GM21423 (cell line): ENCODE measurements around the gene IRF1.

Experiments used
- ATAC-seq: cut with Tn5 transposase; IDR thresholded peaks from one replicate; pipeline ENCODE4 v1.9.1; 2021; ENCODE audit warnings: mild to moderate bottlenecking, moderate library complexity; ENCODE audit not compliant: unreplicated experiment

The IRF1 gene

DNA sequence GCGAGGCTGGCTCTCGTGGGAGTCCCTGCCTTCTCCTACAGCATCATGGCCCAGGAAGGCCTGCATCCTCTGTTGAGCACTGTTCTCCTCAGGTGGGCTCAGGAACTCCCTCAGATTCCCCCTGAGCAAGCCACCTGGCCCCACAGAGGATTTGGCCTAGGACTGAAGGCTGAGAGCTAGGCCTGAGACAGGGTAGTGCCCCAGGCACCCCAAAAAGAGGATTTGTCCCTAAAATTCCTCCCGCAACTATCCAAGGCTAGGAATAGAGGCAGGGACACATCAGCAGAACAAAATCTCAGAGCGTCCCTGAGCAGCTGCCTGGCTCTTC, 11.0 kb upstream of the IRF1 start:
- ATAC-seq: no peak

DNA sequence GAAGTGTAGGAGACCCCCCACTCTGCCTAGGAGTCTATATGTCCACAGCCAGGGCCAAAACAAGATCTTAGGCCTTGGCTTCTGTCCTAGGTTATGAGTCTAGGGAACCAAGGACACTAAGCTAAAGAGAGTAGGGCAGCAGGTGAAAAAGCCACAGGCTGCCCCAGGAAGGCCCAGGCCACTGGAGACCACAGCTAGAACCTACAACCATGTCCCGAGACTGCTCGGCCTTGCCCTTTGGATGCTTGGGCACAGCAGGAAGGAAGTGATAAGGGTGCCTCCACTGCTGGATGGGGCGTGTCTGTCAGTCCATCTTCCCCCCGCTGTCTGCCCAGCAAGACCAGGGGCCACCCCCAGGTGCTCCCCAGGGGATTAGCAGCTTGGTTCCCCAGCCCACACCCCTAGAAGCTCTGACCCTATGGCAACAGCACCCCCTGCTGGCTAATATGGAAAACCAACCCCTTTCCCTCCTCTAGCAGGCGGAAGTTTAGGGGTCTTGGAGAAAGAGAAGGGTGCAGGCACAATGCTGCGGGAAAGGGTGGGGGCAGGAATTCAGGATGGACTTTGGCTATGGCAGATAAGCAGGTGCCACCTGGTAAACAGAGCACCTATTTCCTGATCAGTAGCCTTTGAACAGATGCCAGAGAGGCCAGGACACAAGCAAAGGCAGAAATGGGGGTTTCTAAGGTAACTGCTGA, 10.5 kb upstream of the IRF1 start:
- ATAC-seq: peak; percentile 41

GRCh38 chr5:132500244-132500930, 9.8 kb upstream of the IRF1 start:
- no peak for ATAC-seq

DNA sequence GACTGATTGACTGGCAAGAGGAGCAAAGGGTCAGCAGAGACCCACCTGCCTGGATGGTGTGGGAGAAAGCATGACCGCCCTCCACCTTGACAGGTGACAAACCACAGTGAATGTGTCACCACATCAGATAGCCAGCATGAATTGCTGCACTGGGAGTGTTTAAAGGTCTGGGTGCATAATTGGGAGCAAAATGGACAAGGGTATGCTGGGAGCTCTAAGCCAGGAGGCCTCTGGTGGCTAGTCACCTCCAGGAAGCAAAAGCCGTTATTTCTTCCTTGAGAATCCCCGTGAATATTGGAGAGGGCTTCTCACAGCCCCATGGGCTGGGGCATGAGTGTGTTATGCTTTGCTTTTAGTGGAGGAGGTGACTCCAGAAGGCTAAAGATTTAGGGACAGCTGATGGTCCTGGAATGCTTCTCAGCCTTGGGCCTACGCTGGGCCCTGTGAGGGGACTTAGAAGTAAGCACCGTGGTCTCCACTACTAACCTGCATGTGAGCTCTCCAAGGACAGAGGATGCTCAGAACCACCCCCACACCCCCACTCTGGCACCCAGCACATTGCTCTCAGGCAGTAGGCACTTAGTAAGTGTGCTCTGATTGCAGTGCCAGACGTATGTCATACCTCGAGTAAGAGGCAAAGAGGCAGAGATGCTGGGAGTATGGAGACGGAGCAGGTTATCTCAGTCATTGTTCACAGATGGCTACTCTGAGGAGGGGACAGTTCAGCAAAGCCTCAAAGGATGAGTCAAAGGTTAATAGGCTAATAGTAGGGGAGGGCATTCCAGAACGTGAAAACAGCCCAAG, 9.1 kb upstream of the IRF1 start:
- no peak for ATAC-seq

DNA sequence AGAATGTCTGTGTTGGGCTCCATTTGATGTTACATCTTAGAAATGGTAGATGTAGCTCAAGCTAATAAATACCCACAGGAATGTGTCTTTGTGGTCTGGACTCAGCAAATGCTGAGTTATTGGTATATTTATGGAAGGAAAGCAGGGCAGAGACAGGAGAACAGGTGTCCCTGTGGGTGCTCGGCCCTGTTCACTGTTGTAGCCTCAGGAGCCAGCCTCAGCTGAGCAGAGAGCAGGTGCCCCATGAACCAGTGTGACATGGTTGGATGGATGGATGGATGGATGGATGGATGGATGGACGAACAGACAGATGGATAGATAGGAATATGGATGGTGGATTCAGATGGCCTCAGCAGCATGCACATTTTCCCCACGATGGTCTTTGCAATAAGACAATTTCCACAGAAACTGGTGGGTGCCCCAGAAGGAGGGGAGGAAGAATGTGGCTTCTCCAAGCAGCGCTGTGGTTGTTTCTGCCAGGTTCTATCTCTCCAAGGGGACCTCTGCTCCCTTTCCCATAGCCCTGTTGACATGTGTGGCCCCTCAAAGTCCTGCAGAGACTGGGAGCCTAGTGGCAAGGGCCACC, 8.2 kb upstream of the IRF1 start:
- no peak for ATAC-seq

DNA sequence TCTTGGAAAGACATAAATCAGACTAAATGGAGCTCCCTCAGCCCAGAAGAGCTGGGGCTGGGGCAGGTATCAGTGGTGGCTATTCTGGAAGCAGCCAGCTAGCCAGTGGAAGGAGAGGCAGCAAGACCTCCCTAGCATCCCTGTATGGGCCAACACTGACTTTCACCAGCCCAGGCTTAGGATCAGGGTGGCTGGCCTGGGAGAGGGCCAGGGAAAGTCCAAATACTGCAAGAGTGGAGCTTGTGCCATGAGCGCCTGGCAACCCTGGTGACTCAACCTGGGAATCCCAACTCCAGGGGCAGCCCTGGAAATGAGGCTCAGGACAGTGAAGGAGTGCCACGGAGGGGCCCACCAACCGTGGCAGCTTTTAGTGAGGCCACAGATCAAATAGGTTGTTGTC, 7.6 kb upstream of the IRF1 start:
- ATAC-seq: no peak

GRCh38 chr5:132497488-132497997, 7.0 kb upstream of the IRF1 start:
- ATAC-seq: no peak

- peak; percentile 40 for ATAC-seq
Measured at GRCh38 chr5:132496631-132497487, 6.3 kb upstream of the IRF1 start.

DNA sequence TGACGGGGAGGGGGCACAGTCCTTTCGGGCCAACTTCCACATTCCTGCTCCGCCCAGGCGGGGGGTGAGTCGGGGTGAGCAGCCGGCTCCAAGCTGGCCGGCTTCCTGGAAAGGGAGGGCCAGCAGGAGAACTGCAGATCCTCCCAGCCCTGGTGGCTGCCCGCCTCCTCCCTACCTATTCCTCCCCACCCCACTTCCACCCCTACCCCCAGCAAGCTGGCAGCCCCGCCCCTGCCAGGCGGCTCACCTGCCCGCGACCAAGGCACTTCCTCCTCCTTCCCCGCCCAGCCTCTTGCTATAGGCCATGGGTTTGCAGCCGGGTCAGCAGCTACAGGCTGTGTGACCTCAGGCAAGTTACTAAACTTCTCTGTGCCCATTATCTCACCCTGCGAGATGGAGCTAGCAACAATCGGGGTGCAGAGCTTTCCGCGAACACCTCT, 5.6 kb upstream of the IRF1 start:
- peak; percentile 35 for ATAC-seq

DNA sequence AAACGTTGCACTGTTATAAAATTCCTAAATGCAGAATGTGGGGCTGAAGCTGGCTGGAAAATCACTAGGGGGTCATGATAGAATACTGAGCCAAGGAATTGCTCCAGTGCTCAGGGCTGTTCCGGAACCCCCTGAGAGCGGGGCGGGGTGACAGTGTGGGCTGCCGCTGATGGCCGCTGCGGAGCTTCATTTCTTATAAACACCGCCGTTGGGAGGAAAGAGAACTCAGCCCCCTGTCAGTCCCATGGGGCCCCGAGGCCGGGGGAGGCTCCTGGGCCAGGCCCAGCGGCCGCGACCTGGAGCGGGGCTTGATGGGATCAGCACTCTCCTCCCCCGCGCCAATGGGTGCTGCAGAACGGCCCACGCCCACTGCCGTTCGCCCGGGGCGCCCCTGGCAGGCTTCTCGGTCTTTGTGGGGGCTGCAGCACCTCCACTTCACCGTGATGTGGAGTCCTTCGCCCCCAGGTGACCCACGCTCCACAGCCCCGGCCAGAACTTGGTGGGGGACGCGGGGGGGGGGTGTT, 5.2 kb upstream of the IRF1 start:
- ATAC-seq: peak; percentile 23

DNA sequence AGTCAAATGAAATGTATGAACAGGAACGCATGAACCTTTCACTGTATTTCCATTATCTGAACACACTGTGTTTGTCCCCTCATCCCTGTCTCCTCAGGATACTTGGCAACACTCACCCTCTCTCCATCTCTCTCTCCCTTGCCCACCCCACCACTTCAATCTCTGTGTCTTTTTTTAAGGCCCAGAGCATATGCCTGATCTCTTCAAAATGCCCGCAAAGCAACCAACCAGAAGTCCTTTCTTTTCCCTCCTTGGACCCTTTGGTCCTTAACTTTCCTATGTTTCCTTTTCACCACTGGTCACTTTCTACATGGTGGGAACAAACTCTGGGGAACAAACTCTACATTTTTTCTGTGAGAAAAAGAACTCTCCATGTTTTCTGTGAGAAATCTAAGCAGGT, 3.2 kb upstream of the IRF1 start:
- no peak for ATAC-seq

- ATAC-seq: no peak
Measured at GRCh38 chr5:132493241-132493640, 2.7 kb upstream of the IRF1 start.

DNA sequence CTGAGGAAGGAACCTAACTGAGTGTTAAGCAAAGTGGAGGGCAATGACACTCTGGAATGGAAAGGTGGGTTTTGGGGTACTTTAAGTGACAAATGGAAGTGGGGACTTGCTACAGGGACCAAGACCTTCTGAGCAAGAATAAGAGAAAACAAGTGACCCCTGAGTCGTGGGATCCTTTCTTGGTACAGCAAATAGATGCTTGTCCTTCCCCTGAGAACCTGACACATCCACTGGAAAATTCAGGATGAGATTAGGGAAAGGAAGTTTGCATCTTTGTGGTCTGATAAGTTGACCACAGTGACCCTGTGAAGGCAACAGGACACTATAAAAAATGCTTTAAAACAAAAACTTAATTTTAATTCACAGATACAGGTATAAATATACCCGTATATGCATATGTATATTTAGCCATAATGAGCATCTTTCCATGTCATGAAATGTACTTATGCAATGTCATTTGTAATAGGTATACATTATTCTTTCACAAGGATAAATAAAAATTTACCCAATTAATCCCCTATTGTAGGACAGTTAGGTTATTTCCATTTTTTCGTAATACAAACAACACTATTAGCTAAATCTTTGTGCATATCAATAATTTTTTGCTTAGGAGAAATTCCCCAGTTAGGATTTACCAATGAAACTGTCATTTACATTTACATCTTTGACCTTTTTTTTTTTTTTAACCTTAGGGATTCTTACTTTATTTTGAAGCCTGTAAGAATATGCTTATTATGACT, 2.0 kb upstream of the IRF1 start:
- ATAC-seq: no peak

DNA sequence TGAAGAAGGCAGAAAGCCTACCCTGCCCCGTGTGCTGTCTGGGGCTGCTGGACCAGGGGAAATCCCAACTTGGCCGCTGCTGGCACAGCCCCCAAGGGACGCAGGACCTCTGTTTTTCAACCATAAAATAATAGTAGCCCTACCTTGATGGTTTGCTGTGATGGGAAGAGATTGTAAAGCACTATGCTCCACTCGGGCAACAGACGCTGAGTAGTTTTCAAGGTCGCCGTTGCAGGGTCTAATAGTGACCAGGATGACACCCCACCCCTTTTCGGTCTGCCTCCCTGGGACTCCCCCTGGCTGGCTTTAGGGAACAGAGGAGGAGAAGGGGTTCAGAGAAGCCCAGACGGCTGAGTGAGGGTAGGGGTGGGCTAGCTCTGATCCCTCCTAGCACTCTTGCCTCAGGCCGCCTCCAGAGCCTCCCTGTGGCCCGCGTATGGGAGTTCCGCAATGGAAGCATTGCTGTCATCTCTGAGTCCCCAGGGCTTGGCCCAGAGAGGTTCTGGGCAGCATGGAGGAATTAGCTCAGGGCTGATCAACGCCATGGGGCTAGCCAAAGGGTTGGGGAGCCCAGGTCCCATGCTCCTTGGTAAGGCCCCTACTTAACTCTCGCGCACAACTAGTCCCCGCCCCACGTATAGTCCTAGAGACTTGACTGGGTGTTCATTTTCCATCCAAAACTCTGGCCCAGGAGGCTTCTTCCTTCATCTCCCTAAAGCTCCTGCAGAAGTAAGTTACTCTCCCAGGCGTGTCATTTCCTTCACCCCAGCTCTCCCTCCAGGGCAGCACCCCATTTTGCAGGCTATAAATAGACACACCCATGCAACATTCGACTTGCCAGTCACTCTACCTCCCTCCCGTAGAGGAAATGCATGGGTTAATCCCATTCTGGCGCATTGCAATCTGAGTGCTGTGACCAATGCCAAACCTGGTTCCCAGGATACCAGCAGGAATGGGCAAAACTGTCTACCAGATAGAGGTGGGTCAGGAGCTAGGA, 1.1 kb upstream of the IRF1 start:
- peak; percentile 16 for ATAC-seq

DNA sequence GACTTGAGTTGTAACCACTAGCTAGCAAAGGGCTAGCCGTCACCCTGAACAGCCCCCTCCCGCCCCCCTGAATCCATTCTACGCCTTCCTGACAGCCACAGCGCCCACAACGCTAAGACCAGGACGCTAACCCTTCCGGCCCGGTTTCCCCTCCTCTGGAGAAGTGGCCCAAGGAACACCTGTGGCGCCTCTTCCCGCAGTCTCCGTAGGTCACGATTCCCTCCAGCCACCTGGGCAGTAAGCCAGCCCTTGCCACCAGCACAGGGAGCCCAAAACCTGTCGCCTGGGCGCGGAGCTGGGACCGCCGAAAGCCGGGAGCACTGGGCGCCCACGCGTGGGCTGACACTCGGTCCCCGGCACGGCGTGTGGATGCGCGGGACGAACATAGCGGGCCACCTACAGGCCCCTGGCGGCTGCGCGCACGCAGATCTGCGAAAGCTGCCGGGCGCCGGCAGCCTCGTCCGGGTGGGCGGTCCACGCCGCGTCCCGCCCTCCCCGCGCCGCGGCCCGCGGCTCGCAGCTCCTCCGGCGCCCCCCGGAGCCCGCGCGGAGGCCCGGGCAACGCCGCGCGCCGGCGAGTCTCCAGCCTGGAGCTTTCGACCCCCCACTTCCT, 596 bp downstream of the IRF1 start:
- peak; percentile 13 for ATAC-seq

GRCh38 chr5:132489051-132489770, 1.4 kb downstream of the IRF1 start:
- no peak for ATAC-seq

DNA sequence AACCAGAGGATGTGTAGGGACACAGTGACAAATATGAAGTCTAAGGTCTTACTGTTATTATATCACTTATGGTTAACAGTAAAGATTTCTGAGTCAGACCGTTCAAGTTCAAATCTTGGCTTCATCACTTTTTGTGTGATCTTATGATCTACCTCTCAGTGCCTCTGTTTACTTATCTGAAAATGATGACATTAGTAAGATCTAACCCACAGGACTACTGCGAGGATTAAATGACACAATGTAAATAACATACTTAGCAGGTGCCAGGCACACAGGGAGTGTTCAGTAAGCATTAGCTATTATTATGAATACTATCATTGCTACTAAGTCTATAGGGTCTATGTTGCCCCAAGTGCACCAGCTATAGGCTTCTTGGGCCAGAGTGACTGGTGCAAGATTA, 2.0 kb downstream of the IRF1 start:
- ATAC-seq: no peak
